HCT116 (cell line): ENCODE measurements around the gene RREB1. TPM values are rescaled to one million over a fixed set of nuclear protein-coding genes. Genes with fewer than 3 reads are reported as not detected.

Experiments used
- ATAC-seq: fragments of 200-7000 bp; cut with Tn5 transposase; 2 replicates; pipeline ENCODE4 v1.9.1; 2020; ENCODE audit warnings: mild to moderate bottlenecking, moderate library complexity
- BruUV-seq: library from RNA; stranded (reverse); fragments of 400-500 nt; replicated peaks from 2 replicates; lab custom pipeline; 2021; lab: Mats Ljungman, UMichigan
- CTCF ChIA-PET: fragments of 300-600 bp; sonication (Branson Sonifier 250); formaldehyde crosslinking; loops from one replicate; lab custom pipeline; 2021; ENCODE audit warnings: antibody characterized with exemption; lab: Charles Lee
- POLR2A ChIA-PET: fragments of 300-600, 350-600 bp; sonication (Branson Sonifier 250); formaldehyde crosslinking; loops from one replicate; lab custom pipeline; 2021; ENCODE audit warnings: antibody characterized with exemption; lab: Charles Lee
- RAD21 ChIA-PET, 2 experiments: fragments of 300-600 bp; sonication (Branson Sonifier 250); formaldehyde crosslinking; loops; one replicate each; lab custom pipeline; 2023; ENCODE audit warnings: low total read pairs in 2 of 2; ENCODE audit not compliant: uncharacterized antibody in 2 of 2, unreplicated experiment in 2 of 2, low non-redundant PET in 1 of 2; lab: Charles Lee
- DNase-seq: peaks from one replicate; pipeline ENCODE4 v3.0.0-alpha.2; 2010; ENCODE audit warnings: low read depth, low spot score
- H2AFZ ChIP-seq: fragments of 200-600 bp; shearing (Covaris generic), sonication (generic); 2 replicates; pipeline ENCODE4 v1.6.1; 2017; ENCODE audit warnings: low read depth, mixed run types, mixed read lengths, antibody characterized with exemption, low read length; ENCODE audit not compliant: poor library complexity, severe bottlenecking
- H3K27ac ChIP-seq: 2 replicates; pipeline ENCODE4 v1.5.1; 2012; ENCODE audit warnings: low read depth, low read length
- H3K27me3 ChIP-seq: fragments of 200-600 bp; sonication (generic); 2 replicates; pipeline ENCODE4 v1.6.1; 2016; ENCODE audit warnings: mixed run types, low read length, mixed read lengths; ENCODE audit not compliant: insufficient read depth
- H3K36me3 ChIP-seq, 2 experiments: fragments of 200-500 bp in 1 of 2; fragments of 200-600 bp in 1 of 2; sonication (Bioruptor generic) in 1 of 2; sonication (generic) in 1 of 2; 2 replicates each; pipeline versions ENCODE4 v1.5.1 to v1.6.1; 2014 to 2016; ENCODE audit warnings: low read length in 2 of 2, inconsistent platforms in 1 of 2, mixed read lengths in 1 of 2, mixed run types in 1 of 2; ENCODE audit not compliant: insufficient read depth in 2 of 2, control insufficient read depth in 1 of 2
- H3K4me1 ChIP-seq, 2 experiments: fragments of 200-600 bp in 1 of 2; sonication (generic) in 1 of 2; 2 replicates each; pipeline versions ENCODE4 v1.5.1 to v1.6.1; 2012 to 2017; ENCODE audit warnings: low read length in 2 of 2, inconsistent platforms in 1 of 2, mild to moderate bottlenecking in 1 of 2, mixed read lengths in 1 of 2, mixed run types in 1 of 2, moderate library complexity in 1 of 2; ENCODE audit not compliant: insufficient read depth in 2 of 2, control insufficient read depth in 1 of 2
- H3K4me2 ChIP-seq: fragments of 200-600 bp; sonication (generic); 2 replicates; pipeline ENCODE4 v1.6.1; 2017; ENCODE audit warnings: mixed run types, low read length, mixed read lengths
- H3K4me3 ChIP-seq, 2 experiments: fragments of 200-600 bp in 1 of 2; sonication (generic) in 1 of 2; replicated peaks in 1 of 2; 2 replicates each; pipeline ENCODE4 v1.5.1; 2011 to 2016; ENCODE audit warnings: low read length in 2 of 2, control low read depth in 1 of 2, low read depth in 1 of 2, mild to moderate bottlenecking in 1 of 2, mixed read lengths in 1 of 2, mixed run types in 1 of 2
- H3K79me2 ChIP-seq: fragments of 200-600 bp; sonication (generic); 2 replicates; pipeline ENCODE4 v1.6.1; 2017; ENCODE audit warnings: mild to moderate bottlenecking, mixed run types, low read length, moderate library complexity, mixed read lengths; ENCODE audit not compliant: insufficient read depth
- H3K9ac ChIP-seq: fragments of 200-600 bp; sonication (generic); 2 replicates; pipeline ENCODE4 v1.6.1; 2016; ENCODE audit warnings: low read length, mixed read lengths
- H3K9me2 ChIP-seq: fragments of 200-600 bp; sonication (generic), shearing (Covaris generic); 2 replicates; pipeline ENCODE4 v1.6.1; 2017; ENCODE audit warnings: mixed run types, mild to moderate bottlenecking, moderate library complexity; ENCODE audit not compliant: insufficient read depth
- H3K9me3 ChIP-seq, 2 experiments: fragments of 200-500 bp in 1 of 2; fragments of 200-600 bp in 1 of 2; sonication (Bioruptor generic) in 1 of 2; sonication (generic) in 1 of 2; 2 replicates each; pipeline ENCODE4 v1.6.1; 2014 to 2017; ENCODE audit warnings: low read length in 2 of 2, mixed read lengths in 2 of 2, inconsistent platforms in 1 of 2, low read depth in 1 of 2, mild to moderate bottlenecking in 1 of 2, mixed run types in 1 of 2, moderate library complexity in 1 of 2; ENCODE audit not compliant: control insufficient read depth in 1 of 2, insufficient read depth in 1 of 2
- H4K20me1 ChIP-seq: fragments of 200-600 bp; sonication (generic), shearing (Covaris generic); 2 replicates; pipeline ENCODE4 v1.6.1; 2017; ENCODE audit warnings: mixed run types, mild to moderate bottlenecking, moderate library complexity; ENCODE audit not compliant: insufficient read depth
- EZH2phosphoT487 ChIP-seq: fragments of 200-600 bp; IDR thresholded peaks from 2 replicates; pipeline ENCODE4 v1.6.1; 2018; ENCODE audit warnings: antibody characterized with exemption, borderline replicate concordance
- FOSL1 ChIP-seq: IDR thresholded peaks from 2 replicates; pipeline ENCODE4 v1.6.1; 2012; ENCODE audit warnings: low read depth
- JUND ChIP-seq: IDR thresholded peaks from 2 replicates; pipeline ENCODE4 v1.6.1; 2012
- POLR2A ChIP-seq: IDR thresholded peaks from 2 replicates; pipeline ENCODE4 v1.7.0; 2011; ENCODE audit warnings: borderline replicate concordance; ENCODE audit not compliant: insufficient read depth, insufficient read length; ENCODE audit errors: extremely low read depth
- SIN3A ChIP-seq: IDR thresholded peaks from 2 replicates; pipeline ENCODE4 v1.6.1; 2012; ENCODE audit warnings: low read depth
- TCF7L2 ChIP-seq: IDR thresholded peaks from 2 replicates; pipeline ENCODE4 v1.7.0; 2011; ENCODE audit warnings: borderline replicate concordance, inconsistent platforms; ENCODE audit not compliant: insufficient read depth, insufficient read length; ENCODE audit errors: extremely low read depth
- YY1 ChIP-seq: IDR thresholded peaks from 2 replicates; pipeline ENCODE4 v1.6.1; 2011; ENCODE audit warnings: low read length, low read depth, moderate library complexity, mild to moderate bottlenecking; ENCODE audit not compliant: insufficient replicate concordance; ENCODE audit errors: extremely low read depth
- intact Hi-C: fragments of 100-400 bp; cut with micrococcal nuclease; formaldehyde crosslinking; loops from 2 replicates; pipeline ENCODE4 v1.10.0; 2022
- total RNA-seq: library from RNA; stranded (reverse); gene quantifications from one replicate; pipeline ENCODE4 v1.2.1, GENCODE V29; 2021; ENCODE audit not compliant: unreplicated experiment
- TF ChIP-seq, protein P1 (sequence below): IDR thresholded peaks from 2 replicates; pipeline ENCODE4 v1.6.1; 2011; ENCODE audit warnings: mild to moderate bottlenecking, low read length, moderate library complexity; ENCODE audit not compliant: insufficient replicate concordance; ENCODE audit errors: extremely low read depth
- TF ChIP-seq, protein P2 (sequence below): IDR thresholded peaks from 2 replicates; pipeline ENCODE4 v1.6.1; 2012
- TF ChIP-seq, protein P3 (sequence below): IDR thresholded peaks from 2 replicates; pipeline ENCODE4 v1.6.1; 2012; ENCODE audit warnings: low read depth

Gene RREB1
- total RNA-seq, 1 experiment from 2014 or later = 47.9 TPM

DNA sequence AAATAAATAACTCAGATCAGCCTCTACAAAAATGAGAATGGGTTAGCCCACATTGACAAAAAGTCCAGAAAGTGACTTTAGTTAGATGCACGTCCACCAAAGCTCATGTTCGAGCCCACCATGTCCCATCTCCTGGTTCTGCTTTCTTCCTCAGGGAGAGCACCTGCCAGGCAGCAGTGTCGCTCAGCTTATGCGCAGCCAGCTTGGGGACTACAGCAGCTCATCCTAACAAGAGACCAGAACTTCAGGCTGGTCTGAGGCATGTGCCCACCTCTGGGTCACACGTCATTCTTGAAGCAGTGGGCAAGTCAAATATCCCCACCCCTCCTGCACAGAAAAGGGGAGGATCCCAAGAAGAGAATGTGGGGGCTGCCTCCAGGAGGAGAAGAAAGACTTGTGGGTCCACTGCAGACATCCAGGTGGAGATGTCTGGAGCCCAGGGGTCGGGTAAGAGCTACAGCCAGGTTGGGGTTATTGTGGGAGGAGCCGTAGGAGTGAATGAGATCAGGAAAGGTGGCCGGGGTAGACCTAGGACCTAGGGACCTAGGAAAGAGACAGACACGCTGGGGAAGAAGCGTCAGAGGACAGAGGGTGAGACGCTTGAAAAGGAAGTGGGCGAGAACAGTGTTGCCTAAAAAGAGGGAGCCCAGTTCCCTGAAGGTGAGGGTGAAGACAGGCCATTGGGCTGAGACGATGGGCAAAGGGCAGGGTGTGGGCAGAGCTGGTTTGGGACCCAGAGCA is 152.7 kb downstream of the RREB1 start:
- Histone ChIP-seq H3K9ac (peak overlapping the region; percentile 65), H3K9me3 (no peaks in the 10 kb centered on the region), H4K20me1 (no peaks in the 10 kb centered on the region), H3K4me2 (peak overlapping the region; percentile 97), H3K27me3 (no peaks in the 10 kb centered on the region), H2AFZ (peak overlapping the region; percentile 57), H3K27ac (peak overlapping the region; percentile 35), H3K79me2 (no peaks in the 10 kb centered on the region), H3K36me3 (no peaks in the 10 kb centered on the region), H3K4me3 (peak overlapping the region; percentile 69 to 79), H3K9me2 (no peaks in the 10 kb centered on the region), H3K4me1 (peaks cover 12 to 21% of the 10 kb centered on the region in 2 experiments)
- intact Hi-C loops = no loop called here
- RAD21 ChIA-PET = no interaction called here
- TF ChIP-seq FOSL1 = no peak
- TF ChIP-seq, protein P1, sequence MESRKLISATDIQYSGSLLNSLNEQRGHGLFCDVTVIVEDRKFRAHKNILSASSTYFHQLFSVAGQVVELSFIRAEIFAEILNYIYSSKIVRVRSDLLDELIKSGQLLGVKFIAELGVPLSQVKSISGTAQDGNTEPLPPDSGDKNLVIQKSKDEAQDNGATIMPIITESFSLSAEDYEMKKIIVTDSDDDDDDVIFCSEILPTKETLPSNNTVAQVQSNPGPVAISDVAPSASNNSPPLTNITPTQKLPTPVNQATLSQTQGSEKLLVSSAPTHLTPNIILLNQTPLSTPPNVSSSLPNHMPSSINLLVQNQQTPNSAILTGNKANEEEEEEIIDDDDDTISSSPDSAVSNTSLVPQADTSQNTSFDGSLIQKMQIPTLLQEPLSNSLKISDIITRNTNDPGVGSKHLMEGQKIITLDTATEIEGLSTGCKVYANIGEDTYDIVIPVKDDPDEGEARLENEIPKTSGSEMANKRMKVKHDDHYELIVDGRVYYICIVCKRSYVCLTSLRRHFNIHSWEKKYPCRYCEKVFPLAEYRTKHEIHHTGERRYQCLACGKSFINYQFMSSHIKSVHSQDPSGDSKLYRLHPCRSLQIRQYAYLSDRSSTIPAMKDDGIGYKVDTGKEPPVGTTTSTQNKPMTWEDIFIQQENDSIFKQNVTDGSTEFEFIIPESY = no peak
- BruUV-seq = no TSS peak
- CTCF ChIA-PET = interaction anchor here (1.1 kb wide), 1 partner anchor 564 kb away, joined by 3 read pairs; no protein-coding TSS in a partner anchor
- peak; percentile 33 for ATAC-seq
- POLR2A ChIA-PET = interaction anchor here (1.4 kb wide), 1 partner anchor 574 kb away, joined by 3 read pairs; no protein-coding TSS in a partner anchor
- DNase-seq = no peak

DNA sequence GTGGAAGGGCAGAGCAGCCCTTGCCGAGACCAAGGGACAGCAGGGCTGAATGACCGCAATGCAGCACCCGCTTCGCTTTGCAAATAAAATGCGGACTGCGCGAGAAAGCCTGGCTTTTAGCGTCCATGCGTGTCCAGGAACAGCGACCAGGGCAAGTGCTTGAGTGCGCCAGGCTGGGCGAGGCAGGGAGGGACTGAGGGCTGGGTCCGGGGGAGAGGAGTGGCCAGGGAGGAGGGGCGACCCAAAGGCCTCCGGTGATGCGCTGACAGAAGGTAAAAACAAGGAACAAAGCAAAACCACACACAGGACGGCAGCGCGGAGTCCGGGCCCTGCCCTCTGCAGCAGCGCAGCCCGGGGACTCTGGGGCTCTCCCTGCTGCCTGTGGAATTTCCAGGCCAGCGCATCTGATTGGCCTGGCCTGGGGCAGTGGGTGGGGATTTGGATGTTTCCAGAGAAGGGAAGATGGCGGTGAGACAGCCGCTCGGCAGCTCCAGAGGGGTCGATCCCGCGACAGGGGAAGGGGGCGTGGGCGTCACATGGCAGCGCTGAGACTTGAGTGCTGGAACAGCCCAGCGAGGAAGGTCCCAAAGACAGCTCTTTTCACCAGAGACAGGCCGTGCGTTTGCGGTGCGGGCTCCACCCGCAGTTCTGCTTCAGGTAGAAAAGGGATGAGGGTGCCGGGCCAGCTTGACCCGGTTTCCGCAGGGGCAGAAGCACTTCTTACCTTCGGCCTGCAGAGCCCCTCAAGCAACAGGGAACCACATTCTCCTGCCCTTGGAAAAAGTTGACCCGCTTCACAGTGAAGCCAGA is 153.5 kb downstream of the RREB1 start:
- peak overlapping the region; percentile 82 for H2AFZ ChIP-seq
- H3K4me1 ChIP-seq = peaks cover 12 to 21% of the 10 kb centered on the region in 2 experiments
- no TSS peak for BruUV-seq
- no peaks in the 10 kb centered on the region for H3K36me3 ChIP-seq
- H3K9me3 ChIP-seq = no peaks in the 10 kb centered on the region
- no peaks in the 10 kb centered on the region for H3K9me2 ChIP-seq
- peak overlapping the region; percentile 69 to 79 for H3K4me3 ChIP-seq
- peak overlapping the region; percentile 65 for H3K9ac ChIP-seq
- RAD21 ChIA-PET = no interaction called here
- no peaks in the 10 kb centered on the region for H3K79me2 ChIP-seq
- POLR2A ChIA-PET = no interaction called here
- no peaks in the 10 kb centered on the region for H4K20me1 ChIP-seq
- H3K27me3 ChIP-seq = no peaks in the 10 kb centered on the region
- peak; percentile 65 for DNase-seq
- intact Hi-C loops = no loop called here
- CTCF ChIA-PET = interaction anchor here (1.1 to 1.2 kb wide), 2 partner anchors 565 to 585 kb away, joined by 3 to 5 read pairs; no protein-coding TSS in a partner anchor
- H3K27ac ChIP-seq = peak overlapping the region; percentile 35
- ATAC-seq = peak; percentile 96
- H3K4me2 ChIP-seq = peak overlapping the region; percentile 97
- TF ChIP-seq TCF7L2 = peak; percentile 51
- peak; percentile 65 for TF ChIP-seq POLR2A
- no peak for TF ChIP-seq EZH2phosphoT487
- TF ChIP-seq YY1 = peak; percentile 87
- TF ChIP-seq, protein P2, sequence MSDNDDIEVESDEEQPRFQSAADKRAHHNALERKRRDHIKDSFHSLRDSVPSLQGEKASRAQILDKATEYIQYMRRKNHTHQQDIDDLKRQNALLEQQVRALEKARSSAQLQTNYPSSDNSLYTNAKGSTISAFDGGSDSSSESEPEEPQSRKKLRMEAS = peak; percentile 46; the same call in 1 of the 2 replicates
- TF ChIP-seq JUND = no peak
- TF ChIP-seq, protein P3, sequence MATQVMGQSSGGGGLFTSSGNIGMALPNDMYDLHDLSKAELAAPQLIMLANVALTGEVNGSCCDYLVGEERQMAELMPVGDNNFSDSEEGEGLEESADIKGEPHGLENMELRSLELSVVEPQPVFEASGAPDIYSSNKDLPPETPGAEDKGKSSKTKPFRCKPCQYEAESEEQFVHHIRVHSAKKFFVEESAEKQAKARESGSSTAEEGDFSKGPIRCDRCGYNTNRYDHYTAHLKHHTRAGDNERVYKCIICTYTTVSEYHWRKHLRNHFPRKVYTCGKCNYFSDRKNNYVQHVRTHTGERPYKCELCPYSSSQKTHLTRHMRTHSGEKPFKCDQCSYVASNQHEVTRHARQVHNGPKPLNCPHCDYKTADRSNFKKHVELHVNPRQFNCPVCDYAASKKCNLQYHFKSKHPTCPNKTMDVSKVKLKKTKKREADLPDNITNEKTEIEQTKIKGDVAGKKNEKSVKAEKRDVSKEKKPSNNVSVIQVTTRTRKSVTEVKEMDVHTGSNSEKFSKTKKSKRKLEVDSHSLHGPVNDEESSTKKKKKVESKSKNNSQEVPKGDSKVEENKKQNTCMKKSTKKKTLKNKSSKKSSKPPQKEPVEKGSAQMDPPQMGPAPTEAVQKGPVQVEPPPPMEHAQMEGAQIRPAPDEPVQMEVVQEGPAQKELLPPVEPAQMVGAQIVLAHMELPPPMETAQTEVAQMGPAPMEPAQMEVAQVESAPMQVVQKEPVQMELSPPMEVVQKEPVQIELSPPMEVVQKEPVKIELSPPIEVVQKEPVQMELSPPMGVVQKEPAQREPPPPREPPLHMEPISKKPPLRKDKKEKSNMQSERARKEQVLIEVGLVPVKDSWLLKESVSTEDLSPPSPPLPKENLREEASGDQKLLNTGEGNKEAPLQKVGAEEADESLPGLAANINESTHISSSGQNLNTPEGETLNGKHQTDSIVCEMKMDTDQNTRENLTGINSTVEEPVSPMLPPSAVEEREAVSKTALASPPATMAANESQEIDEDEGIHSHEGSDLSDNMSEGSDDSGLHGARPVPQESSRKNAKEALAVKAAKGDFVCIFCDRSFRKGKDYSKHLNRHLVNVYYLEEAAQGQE = no peak
- peak; percentile 69; the same call in 1 of the 2 replicates for TF ChIP-seq SIN3A
- TF ChIP-seq FOSL1 = no peak
